Measurements from ENCODE around the gene MRPS14.

Gene MRPS14

GRCh38 chr1:175015243-175015642, 8.0 kb downstream of the MRPS14 start:
- no peak for TF ChIP-seq NFRKB (IDR thresholded peaks at IDR 0.05)
- TF ChIP-seq FOXM1 (IDR thresholded peaks at IDR 0.05; ENCODE audit: borderline replicate concordance), result no peak
- TF ChIP-seq L3MBTL2 (conservative IDR thresholded peaks at IDR 0.05), result no peak
- no peak for TF ChIP-seq FOXK2 (IDR thresholded peaks at IDR 0.05)
- TF ChIP-seq CTBP1 (IDR thresholded peaks at IDR 0.05; ENCODE audit: borderline replicate concordance), result no peak
- TF ChIP-seq FOXA1 (IDR thresholded peaks at IDR 0.05), result no peak
- no peak for TF ChIP-seq BHLHE40 (IDR thresholded peaks at IDR 0.05; ENCODE audit: borderline replicate concordance)
- TF ChIP-seq PKNOX1 (IDR thresholded peaks at IDR 0.05), result no peak
- TF ChIP-seq HDGF (IDR thresholded peaks at IDR 0.05; ENCODE audit: borderline replicate concordance), result no peak
- POLR2A ChIA-PET, result no interaction called here
- CTCF ChIA-PET, result interaction anchor here (0.8 kb wide), 1 partner anchor 14 kb away, joined by 3 read pairs; no protein-coding TSS in a partner anchor
- no peak for DNase-seq (ENCODE audit: extremely low spot score)

- POLR2A ChIA-PET, result no interaction called here
These were observed 9.8 kb downstream of the MRPS14 start for GRCh38 chr1:175013445-175013844.

GRCh38 chr1:175009532-175009931, 13.7 kb downstream of the MRPS14 start:
- ChIA-PET POLR2A (interaction anchor here (0.7 kb wide), 2 partner anchors 10 to 14 kb away, joined by 3 to 5 read pairs; partner anchors contain the start of genes CACYBP and MRPS14), CTCF (no interaction called here)
- no peak for DNase-seq (ENCODE audit: extremely low spot score)
- no peak for TF ChIP-seq ZNF384 (IDR thresholded peaks at IDR 0.05)

More at GRCh38 chr1:175013445-175013844, 9.8 kb downstream of the MRPS14 start:
- CTCF ChIA-PET, result no interaction called here
- no peak for DNase-seq (ENCODE audit: extremely low spot score)
- TF ChIP-seq CTBP1 (IDR thresholded peaks at IDR 0.05; ENCODE audit: borderline replicate concordance) (no peak), L3MBTL2 (conservative IDR thresholded peaks at IDR 0.05) (no peak), ELF4 (IDR thresholded peaks at IDR 0.05) (no peak), ARNT (IDR thresholded peaks at IDR 0.05) (no peak), ZNF384 (IDR thresholded peaks at IDR 0.05) (no peak), FOXM1 (IDR thresholded peaks at IDR 0.05; ENCODE audit: borderline replicate concordance) (no peak), SP1 (IDR thresholded peaks at IDR 0.05) (no peak), TARDBP (IDR thresholded peaks at IDR 0.05) (no peak), FOXA1 (IDR thresholded peaks at IDR 0.05) (no peak), NFRKB (IDR thresholded peaks at IDR 0.05) (no peak), PKNOX1 (IDR thresholded peaks at IDR 0.05) (no peak), HDGF (IDR thresholded peaks at IDR 0.05; ENCODE audit: borderline replicate concordance) (no peak), BHLHE40 (IDR thresholded peaks at IDR 0.05; ENCODE audit: borderline replicate concordance) (no peak), FOXK2 (IDR thresholded peaks at IDR 0.05) (no peak), SUZ12 (IDR thresholded peaks at IDR 0.05) (no peak)

- CTCF ChIA-PET, result no interaction called here
- POLR2A ChIA-PET, result interaction anchor here (0.5 kb wide), 1 partner anchor 436 kb away, joined by 3 read pairs; no protein-coding TSS in a partner anchor
- TF ChIP-seq BHLHE40 (IDR thresholded peaks at IDR 0.05; ENCODE audit: borderline replicate concordance) (no peak), SP1 (IDR thresholded peaks at IDR 0.05) (no peak), PKNOX1 (IDR thresholded peaks at IDR 0.05) (no peak), NFRKB (IDR thresholded peaks at IDR 0.05) (no peak), ARNT (IDR thresholded peaks at IDR 0.05) (no peak), FOXA1 (IDR thresholded peaks at IDR 0.05) (no peak), ZNF384 (IDR thresholded peaks at IDR 0.05) (no peak), TARDBP (IDR thresholded peaks at IDR 0.05) (no peak), ELF4 (IDR thresholded peaks at IDR 0.05) (no peak)
- no peak for DNase-seq (ENCODE audit: extremely low spot score)
These were observed 18.0 kb downstream of the MRPS14 start for GRCh38 chr1:175005085-175005783.

- no peak for TF ChIP-seq SUZ12 (IDR thresholded peaks at IDR 0.05)
- TF ChIP-seq ZNF384 (IDR thresholded peaks at IDR 0.05), result no peak
- no peak for TF ChIP-seq SP1 (IDR thresholded peaks at IDR 0.05)
- TF ChIP-seq FOXA1 (IDR thresholded peaks at IDR 0.05), result no peak
- TF ChIP-seq L3MBTL2 (conservative IDR thresholded peaks at IDR 0.05), result no peak
- no peak for TF ChIP-seq NFRKB (IDR thresholded peaks at IDR 0.05)
- no peak for TF ChIP-seq LEF1 (IDR thresholded peaks at IDR 0.05; ENCODE audit: borderline replicate concordance)
- TF ChIP-seq ELF4 (IDR thresholded peaks at IDR 0.05), result no peak
- TF ChIP-seq ARNT (IDR thresholded peaks at IDR 0.05), result no peak
- no peak for TF ChIP-seq FOXM1 (IDR thresholded peaks at IDR 0.05; ENCODE audit: borderline replicate concordance)
- TF ChIP-seq TARDBP (IDR thresholded peaks at IDR 0.05), result no peak
- TF ChIP-seq FOXK2 (IDR thresholded peaks at IDR 0.05), result no peak
- TF ChIP-seq CTBP1 (IDR thresholded peaks at IDR 0.05; ENCODE audit: borderline replicate concordance), result no peak
- CTCF ChIA-PET, result no interaction called here
- no peak for DNase-seq (ENCODE audit: extremely low spot score)
- POLR2A ChIA-PET, result interaction anchor here (2.2 kb wide), 1 partner anchor 19 kb away, joined by 10 read pairs; the partner anchor contains the start of gene MRPS14
These were observed 19.7 kb downstream of the MRPS14 start for GRCh38 chr1:175003521-175003920.

GRCh38 chr1:175002910-175003517, 20.2 kb downstream of the MRPS14 start:
- no peak for DNase-seq (ENCODE audit: extremely low spot score)
- ChIA-PET CTCF (no interaction called here), POLR2A (interaction anchor here (2.2 kb wide), 1 partner anchor 20 kb away, joined by 10 read pairs; the partner anchor contains the start of gene MRPS14)
- TF ChIP-seq ZNF384 (IDR thresholded peaks at IDR 0.05), result peak; percentile 65; the same call in 1 of the 2 replicates
- TF ChIP-seq BHLHE40 (IDR thresholded peaks at IDR 0.05; ENCODE audit: borderline replicate concordance), result no peak

All from HEK293T (cell line).